ENCODE measurements around the gene ZNHIT1. TPM values are rescaled to one million over a fixed set of nuclear protein-coding genes. Genes with fewer than 3 reads are reported as not detected.
"Not testable (repeated sequence)": the region's sequence is repeated elsewhere in the genome, so short reads cannot be mapped to it uniquely, and the experiment has no call there.

Gene ZNHIT1
- total RNA-seq, 1 donor from 2014 or later = 55.4 TPM

GRCh38 chr7:101244375-101245146 lies 26.6 kb downstream of the ZNHIT1 start, which contains the start of gene FIS1:
FIS1 (minus strand) TSS chr7:101245081; CDS start chr7:101245004, 77 bp downstream.
- Histone ChIP-seq H3K9me3 (no peaks in the 10 kb centered on the region), H3K27me3 (ENCODE audit: low read depth) (no peaks in the 10 kb centered on the region), H3K27ac (peak within 1 kb of the TSS; percentile 93), H3K36me3 (peaks cover 41% of the 10 kb centered on the region), H3K4me1 (peaks cover 54% of the 10 kb centered on the region), H3K4me3 (peak within 1 kb of the TSS; percentile 89)
- intact Hi-C loops (cut with DNase I) = no loop called here
- TF ChIP-seq CTCF (IDR thresholded peaks at IDR 0.05) = peak; percentile 93
- ATAC-seq (peak; percentile 98 to 99), DNase-seq (peak; percentile 97)

GRCh38 chr7:101245147-101245668 lies 27.2 kb downstream of the ZNHIT1 start:
- no peak for TF ChIP-seq CTCF (IDR thresholded peaks at IDR 0.05)
- H3K4me1 ChIP-seq = peaks cover 54% of the 10 kb centered on the region
- peak overlapping the region; percentile 89 for H3K4me3 ChIP-seq
- ATAC-seq = no peak
- peaks cover 41% of the 10 kb centered on the region for H3K36me3 ChIP-seq
- intact Hi-C loops (cut with DNase I) = no loop called here
- H3K27ac ChIP-seq = peak overlapping the region; percentile 93
- no peaks in the 10 kb centered on the region for H3K9me3 ChIP-seq
- H3K27me3 ChIP-seq (ENCODE audit: low read depth) = no peaks in the 10 kb centered on the region
- DNase-seq = no peak

- Histone ChIP-seq H3K36me3 (peaks cover 25% of the 10 kb centered on the region), H3K27me3 (ENCODE audit: low read depth) (no peaks in the 10 kb centered on the region), H3K27ac (no peak overlapping the region), H3K4me3 (no peak overlapping the region), H3K4me1 (peaks cover 40% of the 10 kb centered on the region), H3K9me3 (no peaks in the 10 kb centered on the region)
- DNase-seq (no peak), ATAC-seq (no peak)
- intact Hi-C loops (cut with DNase I) = no loop called here
- no peak for TF ChIP-seq CTCF (IDR thresholded peaks at IDR 0.05)
Measured at GRCh38 chr7:101248276-101248675, 30.3 kb downstream of the ZNHIT1 start.

GRCh38 chr7:101250324-101250723 lies 32.4 kb downstream of the ZNHIT1 start:
- Histone ChIP-seq H3K4me1 (peaks cover 29% of the 10 kb centered on the region), H3K9me3 (no peaks in the 10 kb centered on the region), H3K4me3 (peak overlapping the region; percentile 80), H3K36me3 (peaks cover 25% of the 10 kb centered on the region), H3K27me3 (ENCODE audit: low read depth) (no peaks in the 10 kb centered on the region), H3K27ac (no peak overlapping the region)
- no peak for ATAC-seq
- intact Hi-C loops (cut with DNase I) = no loop called here
- no peak for DNase-seq
- TF ChIP-seq CTCF (IDR thresholded peaks at IDR 0.05) = no peak

- H3K36me3 ChIP-seq = peaks cover 25% of the 10 kb centered on the region
- DNase-seq = peak; percentile 99
- H3K4me3 ChIP-seq = peak overlapping the region; percentile 80
- no peak for TF ChIP-seq CTCF (IDR thresholded peaks at IDR 0.05)
- intact Hi-C loops (cut with DNase I) = no loop called here
- no peaks in the 10 kb centered on the region for H3K9me3 ChIP-seq
- H3K27me3 ChIP-seq (ENCODE audit: low read depth) = no peaks in the 10 kb centered on the region
- peaks cover 22% of the 10 kb centered on the region for H3K4me1 ChIP-seq
- H3K27ac ChIP-seq = peak overlapping the region; percentile 82
- peak; percentile 100 for ATAC-seq
Measured at GRCh38 chr7:101251871-101252659, 34.1 kb downstream of the ZNHIT1 start.

GRCh38 chr7:101253199-101253598 lies 35.2 kb downstream of the ZNHIT1 start:
- H3K27ac ChIP-seq; H3K9me3 ChIP-seq; H3K27me3 ChIP-seq (ENCODE audit: low read depth); intact Hi-C loops (cut with DNase I); DNase-seq; ATAC-seq; H3K4me3 ChIP-seq: not testable (repeated sequence)
- Histone ChIP-seq H3K4me1 (peaks cover 22% of the 10 kb centered on the region), H3K36me3 (peaks cover 24% of the 10 kb centered on the region)

All from lower lobe of right lung (tissue), 2 donors.